ENCODE results near the gene C17orf75. TPM values are rescaled to one million over a fixed set of nuclear protein-coding genes. Genes with fewer than 3 reads are reported as not detected.

The C17orf75 gene
- polyA plus RNA-seq, 4 donors: 9.6 to 21.8 (median 11.9) TPM

DNA sequence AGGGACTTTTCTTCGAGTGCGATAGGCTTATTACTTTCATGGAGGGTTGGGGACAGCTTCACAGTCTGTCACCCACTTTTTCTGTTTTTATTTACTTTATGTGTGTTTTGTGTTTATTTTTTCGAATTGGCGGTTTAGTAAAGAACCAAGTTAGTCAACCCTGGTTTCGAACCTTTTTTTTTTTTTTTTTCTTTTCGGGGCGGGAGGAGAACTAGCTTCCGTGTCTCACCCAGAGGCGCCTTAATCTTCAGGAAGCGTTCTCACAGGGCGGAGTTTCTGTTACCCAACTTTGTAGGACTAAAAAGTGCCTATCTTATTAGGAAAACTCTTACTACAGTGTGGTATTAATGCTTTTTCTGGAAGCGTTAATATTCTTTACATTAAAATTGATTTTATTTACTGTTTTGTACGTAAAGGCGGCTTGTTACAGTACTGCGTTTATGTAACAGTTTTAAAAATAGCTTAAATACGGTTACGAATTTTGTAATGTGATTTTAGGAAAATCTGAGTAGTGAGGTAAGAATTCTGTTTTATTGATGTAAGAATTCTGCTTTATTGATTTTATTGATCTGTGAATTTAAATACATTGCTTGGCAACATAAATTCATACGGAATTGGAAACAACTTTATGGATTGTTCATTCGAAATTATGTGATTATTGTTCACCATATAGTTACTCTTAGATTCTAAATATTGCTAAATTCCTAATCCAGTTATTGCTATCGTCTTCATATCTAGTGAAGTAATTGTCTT, 8.9 kb upstream of the C17orf75 start:
- peaks cover 5 to 22% (median 12%) of the 10 kb centered on the region in 3 donors for H3K4me1 ChIP-seq (ENCODE audit: control insufficient read depth in 3 of 3, insufficient read depth in 2 of 3, low read depth in 1 of 3, low read length in 2 of 3)

DNA sequence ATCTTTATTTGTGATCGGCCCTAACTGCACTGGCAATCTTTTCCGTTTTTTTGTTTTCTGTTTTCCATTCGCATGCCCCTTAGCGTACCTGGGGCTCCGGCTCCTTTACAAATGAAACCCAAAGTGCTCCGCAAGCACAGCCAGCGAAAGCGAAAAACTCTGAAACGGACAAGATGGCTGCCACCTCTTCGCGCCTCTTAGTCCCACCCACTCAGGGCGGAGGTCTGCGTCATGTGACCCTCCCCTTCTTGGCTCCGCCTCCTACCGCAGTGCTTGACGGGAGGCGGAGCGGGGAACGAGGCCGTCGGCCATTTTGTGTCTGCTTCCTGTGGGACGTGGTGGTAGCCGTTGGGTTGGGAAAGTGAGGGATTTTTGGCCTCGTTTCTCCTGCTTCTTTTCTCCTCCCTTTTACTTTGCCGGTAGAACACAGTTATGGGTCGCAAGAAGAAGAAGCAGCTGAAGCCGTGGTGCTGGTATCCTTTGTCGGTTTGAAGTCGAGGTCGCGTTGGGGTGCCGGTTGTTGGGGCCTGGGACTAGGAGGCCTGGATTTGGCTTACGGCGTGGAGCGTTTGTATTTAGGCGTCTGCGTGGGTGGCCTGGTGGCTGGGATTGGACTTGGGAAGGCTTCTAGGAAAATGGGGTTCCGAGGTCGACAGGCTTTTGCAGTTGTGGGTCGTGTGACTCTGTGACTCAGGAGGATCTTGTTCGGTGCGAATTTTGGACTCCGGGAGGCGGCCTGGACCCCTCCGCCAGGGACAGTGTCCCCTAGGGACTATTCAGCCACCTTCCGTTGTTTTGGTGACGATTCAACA, 8.1 kb upstream of the C17orf75 start, which contains the start of gene ZNF207:
TSS of gene ZNF207 (plus strand) at position 304 of the 812 bp plus-strand sequence. CDS start at position 433, 129 bp downstream.
- Histone ChIP-seq H3K4me1 (ENCODE audit: control insufficient read depth in 3 of 3, insufficient read depth in 2 of 3, low read depth in 1 of 3, low read length in 2 of 3) (peaks cover 4 to 17% (median 9%) of the 10 kb centered on the region in 3 donors), H3K27ac (ENCODE audit: low read depth in 1 of 3, low read length in 2 of 3) (peak within 1 kb of the TSS; percentile 93 to 98 (median 98)), H3K36me3 (ENCODE audit: control insufficient read depth in 3 of 3, insufficient read depth in 2 of 3, low read depth in 1 of 3, low read length in 3 of 3) (peaks cover under 1 to 25% (median 2%) of the 10 kb centered on the region in 3 donors), H3K9me3 (ENCODE audit: control insufficient read depth in 2 of 2, insufficient read depth in 1 of 2, low read depth in 1 of 2, low read length in 1 of 2) (peaks cover 0 to 3% of the 10 kb centered on the region in 2 donors), H3K4me3 (ENCODE audit: low read depth in 1 of 3, low read length in 3 of 3) (peak within 1 kb of the TSS; percentile 88 to 100 (median 94)), H3K27me3 (ENCODE audit: control insufficient read depth in 3 of 3, insufficient read depth in 3 of 3, low read length in 3 of 3) (no peaks in the 10 kb centered on the region)
- 0% methylated on average over 45 to 47 of the region's 47 CpGs for WGBS, 3 donors
- peak; percentile 97 to 98 for DNase-seq
- no peak for FAIRE-seq

More for the DNA sequence above, 8.9 kb upstream of the C17orf75 start:
- Histone ChIP-seq H3K36me3 (ENCODE audit: control insufficient read depth in 3 of 3, insufficient read depth in 2 of 3, low read depth in 1 of 3, low read length in 3 of 3) (peaks cover 5 to 26% (median 5%) of the 10 kb centered on the region in 3 donors), H3K27ac (ENCODE audit: low read depth in 1 of 3, low read length in 2 of 3) (peak overlapping the region; percentile 93 to 98 (median 98)), H3K4me3 (ENCODE audit: low read depth in 1 of 3, low read length in 3 of 3) (peak overlapping the region; percentile 88 to 100 (median 94)), H3K9me3 (ENCODE audit: control insufficient read depth in 2 of 2, insufficient read depth in 1 of 2, low read depth in 1 of 2, low read length in 1 of 2) (peaks cover 0 to 3% of the 10 kb centered on the region in 2 donors), H3K27me3 (ENCODE audit: control insufficient read depth in 3 of 3, insufficient read depth in 3 of 3, low read length in 3 of 3) (no peaks in the 10 kb centered on the region)
- FAIRE-seq: no peak
- WGBS, 3 donors: 0% methylated on average over 20 of the region's 20 CpGs
- peak; percentile 73 to 77 for DNase-seq

DNA sequence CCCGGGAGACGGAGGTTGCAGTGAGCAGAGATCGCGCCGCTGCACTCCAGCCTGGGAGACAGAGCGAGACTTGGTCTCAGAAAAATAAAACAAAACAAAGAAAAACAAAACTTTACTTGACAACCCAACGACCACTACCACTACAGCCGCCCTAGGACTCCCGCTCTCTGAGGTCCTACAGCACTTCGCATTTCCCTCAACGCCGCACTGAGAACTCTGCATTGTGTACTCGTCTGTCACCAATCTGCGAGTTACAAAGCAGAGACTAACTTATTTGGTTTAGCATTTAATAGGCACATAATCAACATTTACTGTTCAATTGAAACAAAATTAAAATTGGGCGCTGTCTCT, 7.5 kb upstream of the C17orf75 start:
- peak overlapping the region; percentile 55 to 94 (median 88) for H3K4me3 ChIP-seq (ENCODE audit: low read depth in 1 of 3, low read length in 3 of 3)
- 16 to 24% (median 19%) methylated on average over 15 of the region's 15 CpGs for WGBS, 3 donors
- DNase-seq (no peak), FAIRE-seq (no peak)
- peaks cover 0 to 3% of the 10 kb centered on the region in 2 donors for H3K9me3 ChIP-seq (ENCODE audit: control insufficient read depth in 2 of 2, insufficient read depth in 1 of 2, low read depth in 1 of 2, low read length in 1 of 2)
- peaks cover 0 to 19% (median 0%) of the 10 kb centered on the region in 3 donors for H3K36me3 ChIP-seq (ENCODE audit: control insufficient read depth in 3 of 3, insufficient read depth in 2 of 3, low read depth in 1 of 3, low read length in 3 of 3)
- peak overlapping the region; percentile 73 to 98 (median 98) for H3K27ac ChIP-seq (ENCODE audit: low read depth in 1 of 3, low read length in 2 of 3)
- H3K27me3 ChIP-seq (ENCODE audit: control insufficient read depth in 3 of 3, insufficient read depth in 3 of 3, low read length in 3 of 3): no peaks in the 10 kb centered on the region
- peaks cover 2 to 12% (median 9%) of the 10 kb centered on the region in 3 donors for H3K4me1 ChIP-seq (ENCODE audit: control insufficient read depth in 3 of 3, insufficient read depth in 2 of 3, low read depth in 1 of 3, low read length in 2 of 3)

DNA sequence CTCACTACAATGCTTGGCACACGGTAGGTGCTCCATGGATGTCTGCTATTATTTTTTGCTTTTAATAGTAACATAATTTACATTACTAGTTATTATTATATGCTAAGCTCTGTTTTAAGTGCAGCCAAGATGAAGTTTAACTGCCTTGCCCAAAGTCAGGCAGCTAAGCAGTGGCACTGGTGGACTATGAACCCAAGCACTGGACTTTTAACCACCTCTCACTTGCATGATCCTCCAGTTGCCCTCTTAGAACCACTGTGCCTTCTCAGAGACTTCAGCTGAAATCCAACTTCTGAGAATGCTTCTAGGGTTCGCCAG, 6.5 kb upstream of the C17orf75 start:
- FAIRE-seq: no peak
- Histone ChIP-seq H3K4me1 (ENCODE audit: control insufficient read depth in 3 of 3, insufficient read depth in 2 of 3, low read depth in 1 of 3, low read length in 2 of 3) (peaks cover 2 to 9% (median 4%) of the 10 kb centered on the region in 3 donors), H3K36me3 (ENCODE audit: control insufficient read depth in 3 of 3, insufficient read depth in 2 of 3, low read depth in 1 of 3, low read length in 3 of 3) (peaks cover 0 to 12% (median 0%) of the 10 kb centered on the region in 3 donors), H3K9me3 (ENCODE audit: control insufficient read depth in 2 of 2, insufficient read depth in 1 of 2, low read depth in 1 of 2, low read length in 1 of 2) (peaks cover 0 to 3% of the 10 kb centered on the region in 2 donors), H3K27me3 (ENCODE audit: control insufficient read depth in 3 of 3, insufficient read depth in 3 of 3, low read length in 3 of 3) (no peaks in the 10 kb centered on the region), H3K27ac (ENCODE audit: low read depth in 1 of 3, low read length in 2 of 3) (peak overlapping the region in 2 of 3 donors; percentile 57 to 98), H3K4me3 (ENCODE audit: low read depth in 1 of 3, low read length in 3 of 3) (no peak overlapping the region)
- WGBS, 3 donors: 77 to 95% (median 86%) methylated on average over 2 of the region's 2 CpGs
- DNase-seq: peak; percentile 72 to 83

DNA sequence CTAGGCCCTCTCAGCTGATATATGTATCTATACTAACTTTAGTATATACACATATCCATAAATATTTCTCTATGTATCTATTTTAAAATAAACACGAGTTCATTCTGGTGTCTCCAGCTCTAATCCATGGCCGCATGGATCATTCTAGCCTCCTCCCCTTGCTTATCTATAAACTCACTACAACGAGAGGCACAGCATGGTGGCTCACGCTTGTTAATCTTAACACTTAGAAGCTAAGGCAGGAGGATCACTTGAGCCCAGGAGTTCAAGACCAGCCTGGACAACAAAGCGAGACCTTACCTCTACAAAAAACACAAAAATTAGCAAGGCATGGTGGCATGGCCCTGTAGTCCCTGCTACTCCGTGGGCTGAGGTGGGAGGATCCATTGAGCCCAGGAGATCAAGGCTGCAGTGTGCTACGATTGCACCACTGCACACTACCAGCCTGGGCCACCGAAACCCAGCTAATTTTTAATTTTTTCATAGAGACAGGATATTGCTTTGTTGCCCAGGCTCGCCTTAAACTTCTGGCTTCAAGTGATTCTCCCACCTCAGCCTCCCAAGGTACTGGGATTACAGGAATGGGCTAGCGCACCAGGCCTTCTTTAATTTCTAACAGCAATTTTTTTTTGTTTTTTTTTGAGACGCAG, 4.1 kb upstream of the C17orf75 start:
- H3K4me1 ChIP-seq (ENCODE audit: control insufficient read depth in 3 of 3, insufficient read depth in 2 of 3, low read depth in 1 of 3, low read length in 2 of 3): peaks cover 0 to 11% (median 8%) of the 10 kb centered on the region in 3 donors
- no peak for DNase-seq
- no peak overlapping the region for H3K4me3 ChIP-seq (ENCODE audit: low read depth in 1 of 3, low read length in 3 of 3)
- H3K9me3 ChIP-seq (ENCODE audit: control insufficient read depth in 2 of 2, insufficient read depth in 1 of 2, low read depth in 1 of 2, low read length in 1 of 2): peaks cover 0 to 3% of the 10 kb centered on the region in 2 donors
- no peaks in the 10 kb centered on the region for H3K27me3 ChIP-seq (ENCODE audit: control insufficient read depth in 3 of 3, insufficient read depth in 3 of 3, low read length in 3 of 3)
- no peak overlapping the region for H3K27ac ChIP-seq (ENCODE audit: low read depth in 1 of 3, low read length in 2 of 3)
- no peaks in the 10 kb centered on the region for H3K36me3 ChIP-seq (ENCODE audit: control insufficient read depth in 3 of 3, insufficient read depth in 2 of 3, low read depth in 1 of 3, low read length in 3 of 3)
- FAIRE-seq: no peak
- 85 to 89% (median 86%) methylated on average over 11 of the region's 11 CpGs for WGBS, 3 donors

DNA sequence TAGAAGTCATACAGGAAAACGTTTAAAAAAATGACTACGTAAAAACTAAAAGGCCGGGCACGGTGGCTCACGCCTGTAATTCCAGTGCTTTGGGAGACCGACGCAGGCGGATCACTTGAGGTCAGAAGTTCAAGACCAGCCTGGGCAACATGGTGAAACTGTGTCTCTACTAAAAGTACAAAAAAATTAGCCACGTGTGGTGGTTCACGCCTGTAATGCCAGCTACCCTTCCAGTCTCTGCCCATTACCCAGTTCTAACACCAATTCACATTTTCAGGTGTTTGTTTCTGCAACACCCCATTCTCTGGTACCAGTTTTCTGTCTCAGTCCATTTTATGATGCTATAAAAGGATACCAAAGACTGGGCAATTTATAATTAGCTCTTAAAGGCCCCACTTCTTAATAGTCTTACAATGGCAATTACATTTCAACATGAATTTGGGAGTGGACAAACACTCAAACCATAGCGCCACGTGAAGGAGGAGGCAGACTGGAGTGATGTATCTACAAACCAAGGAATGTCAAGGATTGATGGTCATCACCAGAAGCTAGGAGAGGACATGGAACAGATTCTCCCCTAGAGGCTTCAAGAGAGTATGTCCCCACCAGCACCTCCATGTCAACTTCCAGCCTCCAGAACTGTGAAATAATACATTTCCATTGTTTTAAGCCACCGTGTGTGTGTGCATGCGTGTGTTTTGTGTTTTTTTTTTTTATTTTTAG, 791 bp upstream of the C17orf75 start:
- Histone ChIP-seq H3K27ac (ENCODE audit: low read depth in 1 of 3, low read length in 2 of 3) (peak overlapping the region in 2 of 3 donors; percentile 5 to 87), H3K4me1 (ENCODE audit: control insufficient read depth in 3 of 3, insufficient read depth in 2 of 3, low read depth in 1 of 3, low read length in 2 of 3) (peaks cover 0 to 5% (median 4%) of the 10 kb centered on the region in 3 donors), H3K36me3 (ENCODE audit: control insufficient read depth in 3 of 3, insufficient read depth in 2 of 3, low read depth in 1 of 3, low read length in 3 of 3) (peaks cover 0 to 6% (median 0%) of the 10 kb centered on the region in 3 donors), H3K4me3 (ENCODE audit: low read depth in 1 of 3, low read length in 3 of 3) (peak overlapping the region in 2 of 3 donors; percentile 8 to 72), H3K27me3 (ENCODE audit: control insufficient read depth in 3 of 3, insufficient read depth in 3 of 3, low read length in 3 of 3) (no peaks in the 10 kb centered on the region), H3K9me3 (ENCODE audit: control insufficient read depth in 2 of 2, insufficient read depth in 1 of 2, low read depth in 1 of 2, low read length in 1 of 2) (no peaks in the 10 kb centered on the region)
- 57 to 65% (median 60%) methylated on average over 14 of the region's 14 CpGs for WGBS, 3 donors
- DNase-seq (no peak), FAIRE-seq (no peak)

DNA sequence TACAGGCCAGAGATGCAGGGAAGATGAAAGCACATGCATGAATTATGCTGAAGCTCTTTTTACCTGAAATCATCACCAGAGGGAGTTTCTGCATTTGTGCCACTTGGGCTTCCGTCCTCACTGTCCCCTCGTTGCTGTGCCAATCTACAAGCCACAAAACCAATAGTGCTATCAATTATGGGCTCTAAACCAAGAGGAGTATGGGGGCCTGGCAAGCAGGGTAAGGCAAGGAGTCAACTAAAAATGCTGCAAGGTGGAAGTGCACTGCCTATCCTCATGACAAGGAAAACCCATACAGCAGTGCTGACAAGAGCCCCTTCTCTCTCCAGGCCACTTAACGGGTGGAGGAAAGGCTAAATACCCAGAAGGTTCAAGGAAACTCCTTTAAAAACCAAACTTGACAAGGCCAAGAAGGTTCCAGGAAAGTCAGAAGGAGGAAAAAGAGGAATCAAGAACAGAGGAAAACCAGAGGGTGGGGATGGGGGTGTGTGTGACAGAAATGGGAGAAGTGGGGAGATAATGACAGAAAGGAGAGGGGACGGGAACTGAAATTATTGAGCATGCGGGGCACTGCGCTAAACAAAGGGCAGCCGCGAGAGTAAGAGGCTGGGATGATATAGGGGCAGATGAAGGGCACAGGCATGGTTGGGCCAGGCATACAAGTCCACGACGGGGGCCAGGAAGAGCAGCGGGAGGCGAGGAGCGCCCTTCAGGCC, 674 bp downstream of the C17orf75 start:
- 0 to 6% (median 1%) methylated on average over 11 to 13 of the region's 13 CpGs for WGBS, 3 donors
- peak overlapping the region; percentile 64 to 73 (median 72) for H3K4me3 ChIP-seq (ENCODE audit: low read depth in 1 of 3, low read length in 3 of 3)

More for the DNA sequence above, 674 bp downstream of the C17orf75 start:
- H3K4me1 ChIP-seq (ENCODE audit: control insufficient read depth in 3 of 3, insufficient read depth in 2 of 3, low read depth in 1 of 3, low read length in 2 of 3): peaks cover 0 to 5% (median 4%) of the 10 kb centered on the region in 3 donors
- peak; percentile 41 to 70 for DNase-seq
- H3K27ac ChIP-seq (ENCODE audit: low read depth in 1 of 3, low read length in 2 of 3): peak overlapping the region; percentile 47 to 92 (median 87)
- no peak for FAIRE-seq
- H3K27me3 ChIP-seq (ENCODE audit: control insufficient read depth in 3 of 3, insufficient read depth in 3 of 3, low read length in 3 of 3): no peaks in the 10 kb centered on the region
- no peaks in the 10 kb centered on the region for H3K9me3 ChIP-seq (ENCODE audit: control insufficient read depth in 2 of 2, insufficient read depth in 1 of 2, low read depth in 1 of 2, low read length in 1 of 2)
- peaks cover 0 to 19% (median 0%) of the 10 kb centered on the region in 3 donors for H3K36me3 ChIP-seq (ENCODE audit: control insufficient read depth in 3 of 3, insufficient read depth in 2 of 3, low read depth in 1 of 3, low read length in 3 of 3)

All from small intestine (tissue), 7 donors.